DMS53 treated with DMSO at 0.1 percent for 48 hours (cell line): ENCODE results near the gene MYL10.

ENCODE experiments used
- DNase-seq: peaks from one replicate; lab custom pipeline; 2025; ENCODE audit not compliant: unreplicated experiment; lab: John Stamatoyannopoulos, UW

Gene MYL10

GRCh38 chr7:101629171-101629570, at the start of gene MYL10:
Gene MYL10, minus strand, starts transcription at chr7:101629296. Its CDS starts 178 bp downstream, at chr7:101629118.
- DNase-seq: no peak

GRCh38 chr7:101678658-101679057, 49.6 kb upstream of the MYL10 start:
- no peak for DNase-seq

DNA sequence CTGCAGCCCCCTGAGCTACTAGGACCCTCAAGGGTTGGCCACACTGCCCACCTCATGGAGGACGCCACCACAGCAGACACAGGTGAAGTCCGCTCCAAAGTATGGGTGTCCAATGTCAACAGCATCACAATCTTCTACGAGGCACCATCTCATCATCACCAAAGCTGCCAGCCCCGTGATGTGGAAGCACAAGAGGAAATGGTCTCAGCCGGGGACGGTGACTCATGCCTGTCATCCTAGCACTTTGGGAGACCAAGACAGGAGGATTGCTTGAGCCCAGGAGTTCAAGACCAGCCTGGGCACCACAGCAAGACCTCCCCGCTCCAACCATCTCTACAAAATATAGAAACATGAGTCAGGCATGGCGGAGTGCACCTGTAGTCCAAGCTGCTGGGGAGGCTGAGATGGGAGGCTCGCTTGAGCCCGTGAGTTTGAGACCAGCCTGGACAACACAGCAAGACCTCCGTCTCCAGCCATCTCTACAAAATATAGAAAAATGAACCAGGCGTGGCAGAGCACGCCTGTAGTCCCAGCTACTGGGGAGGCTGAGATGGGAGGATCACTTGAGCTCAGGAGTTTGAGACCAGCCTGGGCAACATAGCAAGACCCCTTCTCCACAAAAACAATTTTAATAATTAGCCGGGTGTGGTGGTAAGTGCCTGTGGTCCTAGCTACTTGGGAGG, 48.8 kb upstream of the MYL10 start:
- no peak for DNase-seq

GRCh38 chr7:101677391-101677790, 48.3 kb upstream of the MYL10 start:
- DNase-seq: no peak

- DNase-seq: no peak
These were observed 47.9 kb upstream of the MYL10 start for GRCh38 chr7:101676956-101677355.

DNA sequence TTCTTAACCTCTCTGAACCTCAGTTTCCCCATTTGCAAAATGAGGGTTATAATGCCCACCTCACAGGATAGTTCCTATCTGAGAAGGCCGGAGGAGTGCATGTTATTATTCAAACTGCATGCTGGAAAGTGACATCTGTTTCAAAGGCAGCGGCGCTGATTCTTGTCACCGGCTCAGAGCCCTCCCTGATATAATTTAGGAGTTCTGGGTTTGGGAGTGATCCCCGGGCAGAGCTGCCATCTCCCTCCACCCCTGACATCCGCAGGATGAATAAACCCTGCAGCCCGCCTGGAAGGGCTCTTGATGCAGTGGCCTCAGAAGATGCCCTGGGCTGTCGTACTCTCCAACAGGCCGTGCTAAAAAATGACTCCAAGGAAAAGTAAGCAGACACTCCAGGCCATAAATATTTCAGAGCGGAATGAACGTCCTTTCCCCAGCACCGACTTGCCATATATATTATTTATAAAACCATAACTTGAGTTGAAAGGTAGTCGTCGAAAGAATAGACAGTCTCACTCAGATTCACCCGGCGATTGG, 47.0 kb upstream of the MYL10 start:
- DNase-seq: no peak

DNA sequence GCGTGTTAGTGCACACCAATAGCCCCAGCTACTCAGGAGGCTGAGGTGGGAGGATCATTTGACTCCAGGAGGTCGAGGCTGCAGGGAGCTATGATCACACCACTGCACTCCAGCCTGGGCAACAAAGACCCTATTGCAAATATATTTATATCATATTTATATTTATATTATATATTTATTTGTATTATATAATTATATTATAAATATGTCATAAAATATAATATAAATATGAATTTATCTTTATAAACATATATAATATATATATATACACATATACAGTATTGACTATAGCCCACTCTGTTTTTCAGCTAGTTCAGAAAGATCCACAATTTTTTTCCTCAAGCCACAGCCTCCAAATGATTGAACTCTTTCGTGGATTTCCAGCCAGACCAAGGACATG, 45.3 kb upstream of the MYL10 start:
- no peak for DNase-seq

GRCh38 chr7:101673951-101674350, 44.9 kb upstream of the MYL10 start:
- no peak for DNase-seq

- no peak for DNase-seq
These were observed 44.2 kb upstream of the MYL10 start for GRCh38 chr7:101673315-101673714.

DNA sequence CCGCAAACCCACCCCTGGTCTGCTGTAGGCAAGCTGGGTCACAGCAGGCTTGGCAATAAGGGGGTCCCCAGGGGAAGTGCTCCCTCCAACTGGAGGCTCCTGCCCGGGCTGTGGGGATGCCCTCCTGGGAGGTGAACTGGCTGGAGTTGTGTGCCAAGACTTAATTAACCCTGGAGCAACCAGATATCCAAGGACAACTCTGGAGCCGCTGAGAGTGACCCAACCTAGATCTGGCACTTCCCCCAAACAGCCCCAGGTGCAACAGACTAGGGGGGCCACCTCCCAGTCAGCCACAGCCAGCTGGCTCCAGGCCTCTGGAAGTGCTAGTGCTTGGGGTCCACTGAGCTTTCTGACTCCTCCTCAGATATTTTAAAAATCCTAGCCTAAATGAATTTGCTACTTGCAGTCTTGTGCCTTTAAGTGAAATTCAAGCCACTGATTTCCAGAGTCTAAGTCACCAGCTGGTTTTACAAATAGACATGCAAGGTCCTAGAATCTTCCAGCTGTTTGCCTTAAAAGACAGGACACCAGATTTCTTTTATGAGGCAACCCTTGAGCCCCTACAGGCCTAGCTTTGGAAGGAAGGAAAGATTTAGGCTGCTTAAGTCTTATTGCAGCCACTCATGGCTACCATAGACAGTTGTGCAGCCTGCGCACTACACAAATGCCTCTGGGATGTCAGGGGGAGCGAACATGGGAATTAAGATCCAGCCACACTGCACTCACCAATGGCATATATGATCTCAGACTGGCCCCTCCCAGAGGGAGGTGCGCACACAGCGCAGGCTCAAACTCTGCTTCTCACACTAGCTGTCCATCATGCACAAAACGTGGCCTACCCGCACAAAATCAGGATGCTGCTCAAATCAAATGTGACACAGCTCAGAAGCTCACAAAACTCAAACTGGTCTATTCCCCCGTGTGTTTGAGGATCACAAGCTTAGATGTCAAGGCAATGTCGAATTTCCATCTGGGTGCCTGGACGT, 42.6 kb upstream of the MYL10 start:
- DNase-seq: no peak

GRCh38 chr7:101669307-101669706, 40.2 kb upstream of the MYL10 start:
- DNase-seq: no peak

- no peak for DNase-seq
These were observed 39.6 kb upstream of the MYL10 start for GRCh38 chr7:101668726-101669125.

GRCh38 chr7:101667920-101668319, 38.8 kb upstream of the MYL10 start:
- no peak for DNase-seq

DNA sequence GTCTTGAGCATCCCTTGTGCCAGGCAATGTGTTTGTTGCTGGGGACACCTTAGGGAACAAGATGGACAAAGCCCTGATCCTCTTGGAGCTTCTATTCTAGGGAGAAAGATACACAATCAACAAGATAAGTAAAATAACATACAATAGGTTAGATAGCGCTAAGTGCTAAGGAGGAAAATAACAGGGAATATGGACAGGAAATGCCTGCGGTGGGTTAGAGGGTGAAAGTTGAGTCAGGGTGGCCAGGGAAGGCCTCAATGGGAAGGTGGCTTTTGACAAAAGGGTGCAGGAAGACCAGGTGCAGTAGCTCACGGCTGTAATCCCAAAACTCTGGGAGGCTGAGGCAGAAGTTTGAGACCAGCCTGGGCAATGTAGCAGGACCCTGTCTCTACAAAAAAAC, 38.3 kb upstream of the MYL10 start:
- no peak for DNase-seq

DNA sequence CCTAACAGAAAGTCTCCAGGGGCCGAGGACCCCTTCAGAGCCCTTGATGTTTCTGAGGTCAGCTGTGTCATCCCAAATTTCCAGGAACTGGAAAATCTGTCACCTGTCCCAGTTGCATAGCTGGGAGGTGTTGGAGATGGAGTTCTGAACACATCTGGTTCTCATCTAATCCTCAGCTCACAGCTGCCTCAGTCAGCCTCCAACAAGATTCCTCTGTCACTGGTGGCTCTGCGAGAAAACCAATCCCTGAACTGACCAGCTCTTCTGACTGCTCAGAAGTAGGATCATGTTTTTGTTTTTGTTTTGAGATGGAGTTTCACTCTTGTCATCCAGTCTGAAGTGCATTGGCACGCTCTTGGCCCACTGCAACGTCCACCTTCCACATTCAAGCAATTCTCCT, 37.6 kb upstream of the MYL10 start:
- no peak for DNase-seq

DNA sequence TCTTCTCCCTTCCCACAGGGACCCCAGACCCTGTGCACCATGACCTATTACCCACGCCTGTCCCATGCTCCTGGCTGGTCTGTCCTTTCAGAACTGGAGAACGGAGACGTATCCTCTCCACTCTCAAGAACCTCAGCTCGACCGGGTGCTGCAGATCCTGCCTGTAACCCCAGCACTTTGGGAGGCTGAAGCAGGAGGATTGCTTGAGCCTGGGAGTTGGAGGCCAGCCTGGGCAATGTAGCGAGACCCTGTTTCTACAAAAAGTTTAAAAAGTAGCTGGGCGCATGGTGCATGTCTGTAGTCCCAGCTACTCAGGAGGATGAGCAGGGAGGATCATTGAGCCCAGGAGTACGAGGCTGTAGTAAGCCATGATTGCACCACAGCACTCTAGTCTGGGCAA, 37.2 kb upstream of the MYL10 start:
- DNase-seq: no peak

GRCh38 chr7:101664893-101665471, 35.9 kb upstream of the MYL10 start:
- no peak for DNase-seq

- DNase-seq: no peak
These were observed 35.3 kb upstream of the MYL10 start for GRCh38 chr7:101664436-101664835.

DNA sequence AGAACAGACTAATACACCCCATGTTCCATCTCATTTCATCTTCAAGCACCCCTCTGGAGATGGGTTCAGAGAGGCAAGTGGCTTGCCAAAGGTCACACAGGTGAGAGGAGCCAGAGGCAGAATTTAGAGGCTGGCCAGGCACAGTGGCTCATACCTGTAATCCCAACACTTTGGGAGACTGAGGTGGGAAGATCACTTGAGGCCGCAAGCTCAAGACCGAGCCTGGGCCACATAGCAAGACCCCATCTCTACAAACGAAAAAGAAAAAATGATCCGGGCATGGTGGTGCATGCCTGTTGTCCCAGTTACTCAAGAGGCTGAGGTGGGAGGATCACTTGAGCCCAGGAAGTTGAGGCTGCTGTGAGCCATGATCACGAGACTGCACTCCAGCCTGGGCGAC, 34.7 kb upstream of the MYL10 start:
- no peak for DNase-seq

- no peak for DNase-seq
These were observed 33.4 kb upstream of the MYL10 start for GRCh38 chr7:101662447-101662998.

GRCh38 chr7:101659706-101660105, 30.6 kb upstream of the MYL10 start:
- no peak for DNase-seq
